Frontal cortex (tissue), 4 donors: ENCODE results near the gene ADGRL1. TPM values are rescaled to one million over a fixed set of nuclear protein-coding genes. Genes with fewer than 3 reads are reported as not detected.
"Not testable (repeated sequence)": the region's sequence is repeated elsewhere in the genome, so short reads cannot be mapped to it uniquely, and the experiment has no call there.

Source experiments
- DNase-seq, 2 donors: peaks; one replicate each; pipeline ENCODE4 v3.0.0; 2012; ENCODE audit warnings: low spot score in 2 of 2
- FAIRE-seq: peaks from 2 replicates; lab custom pipeline; 2012; peaks lifted over from hg19 to GRCh38; lab: Jason Lieb, UNC
- total RNA-seq: library from RNA; depleted of rRNA; stranded (reverse); fragments of >200 nt; gene quantifications from one replicate; pipeline ENCODE4 v1.2.3, GENCODE V29; 2014
- donor health status: control.
- donor health status: control.
- donor health status: control.

ADGRL1 gene
- 41.6 TPM for total RNA-seq

DNA sequence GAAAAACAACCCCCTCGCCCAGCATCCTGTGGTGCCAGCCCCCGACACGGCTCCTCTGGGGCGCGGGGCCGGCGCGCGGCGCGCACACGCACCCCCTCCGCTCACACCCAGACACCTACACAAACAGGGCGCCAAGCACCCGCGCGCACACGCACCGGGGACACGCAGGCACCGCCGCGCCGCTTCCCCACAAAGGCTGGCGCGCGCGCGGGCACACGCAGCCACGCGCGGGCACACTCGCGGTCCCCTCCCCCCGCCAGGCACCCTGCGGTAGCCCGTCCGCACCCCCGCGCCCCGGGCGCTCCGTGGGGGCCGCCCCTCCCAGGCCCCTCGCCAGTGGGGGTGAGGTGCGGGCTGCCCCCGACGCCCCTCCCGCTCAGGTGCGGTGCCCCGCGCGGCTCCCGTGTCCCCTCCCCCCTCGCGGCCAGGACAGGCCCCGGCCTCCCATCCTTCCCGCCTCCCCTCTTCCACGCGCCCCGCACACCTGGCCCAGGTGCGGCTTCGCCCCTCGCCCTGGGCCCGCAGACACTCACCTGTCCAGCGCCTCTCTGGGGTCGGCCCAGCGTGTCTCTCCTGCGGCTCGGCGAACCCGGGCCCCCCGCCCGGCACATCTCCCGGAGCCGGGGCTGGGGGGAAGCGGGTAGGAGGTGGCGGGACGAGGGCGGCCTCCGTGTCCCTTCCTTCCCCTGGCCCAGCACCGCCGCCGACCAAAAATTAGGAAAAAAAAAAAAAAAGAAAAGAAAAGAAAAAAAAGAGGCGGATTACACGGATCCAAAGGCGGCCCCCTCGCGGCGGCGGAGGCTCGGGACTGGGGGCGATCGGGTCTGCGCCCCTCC is at the start of gene ADGRL1:
TSS of gene ADGRL1 (minus strand) at position 718 of the 836 bp plus-strand sequence. CDS start 22,567 bp downstream, outside the sequence.
- peak in 1 of 2 donors; percentile 61 for DNase-seq

DNA sequence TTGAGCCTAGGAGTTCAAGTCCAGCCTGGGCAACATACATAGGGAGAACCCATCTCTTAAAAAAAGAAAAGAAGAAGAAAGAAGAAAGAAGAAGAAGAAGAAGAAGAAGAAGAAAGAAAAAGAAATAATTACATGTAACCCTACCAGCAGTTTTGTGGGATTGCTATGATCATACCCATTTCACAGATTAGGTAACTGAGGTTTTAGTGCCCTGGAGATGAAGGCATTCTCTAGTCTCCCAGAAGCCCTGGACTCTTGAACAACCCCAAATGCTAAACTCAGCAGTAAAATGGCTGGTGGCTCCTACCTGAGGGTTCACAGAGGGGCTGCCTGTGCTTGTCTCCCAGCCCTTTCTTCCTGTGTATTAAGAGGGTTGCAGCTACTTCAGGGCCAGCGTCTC is 49.3 kb upstream of the ADGRL1 start:
- FAIRE-seq, DNase-seq: not testable (repeated sequence)

More for the DNA sequence above, at the start of gene ADGRL1:
- FAIRE-seq: not testable (repeated sequence)

DNA sequence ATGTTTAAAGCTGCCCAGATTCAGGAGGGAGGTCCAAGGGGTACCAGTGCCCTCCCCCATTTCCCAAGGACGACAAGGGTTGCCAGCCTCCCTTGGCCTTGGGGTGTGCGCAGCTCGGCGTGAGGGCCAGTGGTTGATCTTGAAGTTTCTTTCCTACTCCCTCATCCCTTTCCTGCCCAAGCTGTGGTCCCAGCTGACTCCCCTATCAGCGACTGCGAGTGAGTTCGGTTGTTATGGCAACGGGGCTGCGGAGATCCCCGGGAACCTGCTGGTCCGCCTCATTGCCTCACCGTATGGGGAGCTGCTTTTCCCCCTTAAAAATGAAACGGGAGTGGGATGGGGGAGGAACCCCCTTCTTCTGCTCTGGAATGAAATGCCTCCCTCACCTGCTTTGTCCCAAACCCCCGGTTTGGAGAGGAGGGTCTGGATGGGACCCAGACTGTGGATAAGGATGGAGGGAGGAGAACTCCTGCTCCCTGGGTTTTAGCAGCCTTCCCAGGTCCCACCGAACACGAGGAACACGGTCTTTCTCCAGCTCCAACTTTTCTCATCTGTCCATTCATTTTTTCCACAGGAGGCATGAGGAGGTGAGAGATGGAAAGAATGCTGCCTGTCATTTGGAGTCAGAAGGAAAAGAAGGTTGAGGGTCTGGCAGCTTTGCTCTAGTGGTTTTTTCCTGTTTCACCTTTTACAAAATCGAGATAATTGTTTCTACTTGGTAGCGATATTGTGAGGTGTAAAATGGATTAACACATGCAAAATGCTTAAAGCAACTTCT is 48.0 kb upstream of the ADGRL1 start:
- FAIRE-seq, DNase-seq: not testable (repeated sequence)

DNA sequence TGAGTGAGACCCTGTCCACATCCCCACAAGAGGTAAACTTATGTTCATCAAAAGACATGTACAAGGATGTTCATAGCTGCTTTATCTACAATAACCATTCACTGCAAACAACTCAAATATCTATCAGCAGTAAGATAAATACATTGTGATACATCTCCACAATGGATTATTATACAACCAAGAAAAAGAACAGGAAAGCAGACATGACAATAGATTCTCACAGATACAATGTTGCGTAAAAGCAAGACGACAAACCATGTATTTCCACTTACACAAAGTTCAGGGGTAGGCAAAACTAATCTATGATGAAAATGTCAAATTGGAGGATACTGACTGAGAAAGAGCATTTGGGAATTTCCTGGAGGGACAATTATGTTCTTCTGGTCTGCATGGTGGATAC is 46.2 kb upstream of the ADGRL1 start:
- FAIRE-seq, DNase-seq: not testable (repeated sequence)

DNA sequence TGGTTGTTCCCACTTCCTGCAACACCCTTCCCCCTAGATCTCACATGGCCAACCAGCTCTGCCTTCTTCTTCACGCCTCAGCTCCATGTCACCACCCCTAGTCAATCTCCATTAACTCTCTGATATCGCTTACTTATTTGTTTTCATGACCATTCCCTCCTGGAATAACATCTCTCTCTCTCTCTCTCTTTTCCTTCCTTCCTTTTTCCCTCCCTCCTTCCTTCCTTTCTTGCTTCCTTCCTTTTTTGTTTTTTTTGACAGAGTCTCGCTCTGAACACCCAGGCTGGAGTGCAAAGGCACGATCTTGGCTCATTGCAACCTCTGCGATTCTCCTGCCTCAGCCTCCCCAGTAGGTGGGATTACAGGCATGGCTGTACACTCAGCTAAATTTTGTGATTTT is 44.9 kb upstream of the ADGRL1 start:
- DNase-seq (no peak), FAIRE-seq (no peak)

DNA sequence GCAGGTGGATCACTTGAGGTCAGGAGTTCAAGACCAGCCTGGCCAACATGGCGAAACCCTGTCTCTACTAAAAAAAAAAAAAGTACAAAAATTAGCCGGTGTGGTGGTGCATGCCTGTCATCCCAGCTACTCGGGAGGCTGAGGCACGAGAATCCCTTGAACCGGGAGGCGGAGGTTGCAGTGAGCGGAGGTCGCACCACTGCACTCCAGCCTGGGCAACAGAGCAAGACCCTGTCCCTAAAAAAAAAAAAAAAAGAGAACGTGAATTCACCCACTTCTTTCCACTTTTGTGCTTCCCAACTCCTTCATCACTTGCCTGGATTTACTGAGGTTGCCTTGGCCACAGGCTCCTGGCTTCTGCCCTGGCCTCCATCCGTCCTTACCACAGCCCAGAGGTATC is 44.3 kb upstream of the ADGRL1 start:
- FAIRE-seq, DNase-seq: not testable (repeated sequence)

DNA sequence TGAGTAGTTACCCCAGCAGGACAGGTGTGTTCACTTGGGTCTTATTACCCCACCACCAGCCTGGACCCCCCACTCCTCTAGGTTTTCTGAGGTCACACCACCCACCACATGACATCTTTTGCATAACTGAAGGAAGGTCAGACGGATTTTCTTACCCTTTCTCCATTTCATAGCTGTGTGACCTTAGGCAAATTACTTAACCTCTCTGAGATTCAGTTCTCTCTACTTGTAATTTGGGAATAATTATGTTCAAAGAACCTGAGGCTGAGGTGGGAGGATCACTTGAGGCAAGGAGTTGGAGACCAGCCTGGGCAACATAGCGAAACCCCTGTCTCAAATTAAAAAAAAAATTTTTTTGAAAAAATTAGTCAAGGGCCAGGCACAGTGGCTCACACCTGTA is 43.9 kb upstream of the ADGRL1 start:
- not testable (repeated sequence) for DNase-seq, FAIRE-seq

DNA sequence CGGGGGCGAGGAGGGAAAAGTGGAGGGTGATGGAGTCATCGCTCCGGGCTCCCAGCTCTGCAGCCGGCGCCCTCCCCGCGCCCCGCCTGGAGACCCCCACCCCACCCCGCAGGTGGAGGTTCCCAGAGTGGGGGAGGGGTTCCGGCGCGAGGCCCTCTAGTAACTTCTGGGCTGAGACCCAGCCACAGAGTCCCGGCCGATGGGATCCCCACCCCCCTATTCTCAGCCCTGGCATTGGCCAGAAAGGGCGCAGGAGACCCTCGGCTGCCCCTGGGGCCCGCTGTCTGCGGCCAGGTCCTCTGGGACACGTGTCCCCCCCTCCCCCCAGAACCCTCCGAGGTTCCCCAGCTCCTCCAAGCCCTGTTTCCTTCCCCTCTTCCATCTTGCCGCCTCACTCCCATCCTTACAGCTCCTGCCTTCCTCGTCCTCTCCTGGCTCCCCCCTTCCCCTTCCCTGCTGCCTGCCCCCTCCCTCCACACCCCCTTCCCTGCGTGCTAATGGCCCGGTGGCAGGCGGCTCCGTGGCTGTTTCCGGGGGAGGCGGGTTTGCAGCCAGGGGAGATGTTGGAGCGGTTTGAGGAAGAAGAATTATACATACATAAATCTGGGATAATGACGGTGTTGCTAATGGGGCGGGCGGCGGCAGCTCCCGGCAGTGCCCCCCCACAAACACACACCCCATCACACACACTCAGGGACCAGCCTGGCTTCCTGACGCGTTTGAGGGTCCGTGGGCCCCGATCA is 43.2 kb upstream of the ADGRL1 start:
- FAIRE-seq, DNase-seq: not testable (repeated sequence)

DNA sequence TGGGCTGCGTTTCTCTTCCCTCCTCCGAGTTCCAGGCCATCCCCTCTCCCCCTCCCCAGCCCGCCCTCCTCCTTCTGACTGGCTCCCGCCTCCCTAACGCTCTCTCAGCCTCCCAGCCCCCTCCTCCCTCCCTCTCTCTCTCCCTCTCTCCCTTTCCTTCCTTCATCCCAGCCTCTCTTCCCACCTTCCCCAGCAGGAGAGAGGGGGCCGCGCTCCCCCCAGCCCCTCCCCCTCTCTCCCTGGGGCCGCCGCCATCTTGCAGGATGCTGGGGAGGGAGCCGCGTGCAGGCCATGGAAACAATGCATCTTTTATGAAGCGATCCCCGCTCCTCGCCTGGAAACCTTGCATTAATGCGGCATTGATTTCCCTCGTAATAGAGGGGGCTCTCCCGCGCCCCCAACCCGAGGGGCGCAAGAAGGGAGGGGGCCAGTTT is 42.6 kb upstream of the ADGRL1 start:
- DNase-seq: peak in 1 of 2 donors; percentile 56
- no peak for FAIRE-seq

DNA sequence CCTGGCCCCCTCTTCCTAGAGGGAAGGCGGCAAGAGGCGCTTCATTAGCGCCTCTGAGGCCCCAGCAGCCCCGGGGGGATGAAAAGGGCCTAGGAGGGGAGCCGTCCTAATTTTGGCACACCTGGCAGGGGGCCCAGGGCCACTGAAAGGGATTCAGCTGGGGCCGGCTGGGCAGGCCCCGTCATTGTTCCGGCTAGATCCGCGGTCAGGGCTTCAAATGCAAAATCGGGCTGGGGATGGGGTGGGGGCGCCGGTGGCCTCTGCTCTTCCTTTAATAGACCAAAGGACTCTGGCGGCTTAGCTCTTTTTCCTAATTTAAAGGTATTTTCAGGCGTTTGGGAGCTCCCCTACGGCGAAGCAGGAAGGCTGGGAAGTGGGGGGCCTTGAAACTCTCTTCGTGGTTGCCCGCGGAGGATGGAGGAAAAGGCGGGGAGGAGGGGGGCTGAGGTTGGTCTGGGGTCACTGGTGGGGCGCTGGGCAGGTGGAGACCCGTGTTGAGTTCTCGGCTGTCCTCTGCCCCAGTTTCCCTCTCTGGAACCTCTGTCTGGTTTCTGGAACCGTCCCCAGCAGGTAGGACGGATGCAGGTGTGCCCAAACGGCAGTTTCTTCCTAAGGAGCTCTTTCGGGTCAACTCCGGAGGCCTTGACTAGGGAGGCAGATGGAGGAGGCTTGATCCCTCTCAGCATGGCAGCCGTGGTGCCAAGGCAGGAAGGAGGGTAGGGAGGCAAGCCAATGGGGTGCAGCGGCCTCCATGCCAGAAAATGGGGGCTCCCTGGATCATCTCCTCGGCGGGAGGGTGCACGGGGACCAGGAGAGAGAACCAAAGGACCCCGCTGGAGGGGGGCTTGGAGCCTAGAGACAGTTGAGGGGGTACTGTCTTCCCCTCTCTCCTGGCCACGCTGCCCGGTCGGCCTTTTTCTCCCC is 41.8 kb upstream of the ADGRL1 start:
- not testable (repeated sequence) for DNase-seq, FAIRE-seq

DNA sequence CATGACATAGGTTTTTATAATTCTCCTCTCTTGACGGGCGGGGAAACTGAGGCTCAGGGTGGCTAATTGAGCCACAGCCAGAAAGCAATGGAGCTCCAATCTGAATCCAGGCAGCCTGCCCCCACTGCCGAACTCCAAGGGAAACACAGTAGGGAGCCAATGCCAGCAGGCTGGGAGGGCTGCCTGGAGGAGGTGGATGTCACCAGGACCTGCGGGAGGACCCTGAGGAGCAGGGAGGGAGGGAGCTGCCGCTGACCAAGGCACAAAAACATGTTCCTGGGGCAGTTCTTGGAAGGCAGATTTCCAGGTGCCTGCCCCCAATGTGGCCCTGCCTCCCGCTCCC is 41.2 kb upstream of the ADGRL1 start:
- not testable (repeated sequence) for DNase-seq, FAIRE-seq

DNA sequence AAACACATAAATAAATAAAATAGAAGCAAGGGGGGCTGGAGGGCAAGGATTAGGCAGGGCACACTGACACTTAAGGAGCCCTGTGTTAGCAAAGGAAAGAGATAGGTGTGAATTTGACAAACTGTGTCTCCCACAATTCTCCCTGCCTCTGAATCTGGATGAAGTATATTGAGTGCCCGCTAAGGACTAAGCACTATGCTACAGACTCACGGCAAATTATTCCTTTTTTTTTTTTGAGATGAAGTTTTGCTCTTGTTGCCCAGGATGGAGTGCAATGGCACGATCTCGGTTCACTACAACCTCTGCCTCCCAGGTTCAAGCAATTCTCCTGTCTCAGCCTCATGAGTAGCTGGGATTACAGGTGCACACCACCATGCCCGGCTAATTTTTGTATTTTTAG is 38.4 kb upstream of the ADGRL1 start:
- not testable (repeated sequence) for FAIRE-seq, DNase-seq

DNA sequence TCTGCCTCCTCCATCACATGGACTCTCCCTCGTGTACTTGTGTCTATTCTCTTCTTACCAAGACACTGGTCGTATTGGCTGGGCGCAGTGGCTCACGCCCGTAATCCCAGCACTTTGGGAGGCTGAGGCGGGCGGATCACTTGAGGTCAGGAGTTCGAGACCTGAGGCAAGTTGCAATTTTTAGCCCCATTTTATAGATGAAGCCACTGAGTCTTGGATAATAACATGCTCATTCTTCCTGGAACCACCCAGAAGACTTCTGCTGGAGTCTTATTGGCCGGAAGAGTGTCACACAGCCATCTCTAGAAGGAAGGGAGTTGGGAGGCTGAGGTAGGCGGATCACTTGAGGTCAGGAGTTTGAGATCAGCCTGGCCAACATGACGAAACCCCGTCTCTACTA is 37.7 kb upstream of the ADGRL1 start:
- FAIRE-seq, DNase-seq: not testable (repeated sequence)

DNA sequence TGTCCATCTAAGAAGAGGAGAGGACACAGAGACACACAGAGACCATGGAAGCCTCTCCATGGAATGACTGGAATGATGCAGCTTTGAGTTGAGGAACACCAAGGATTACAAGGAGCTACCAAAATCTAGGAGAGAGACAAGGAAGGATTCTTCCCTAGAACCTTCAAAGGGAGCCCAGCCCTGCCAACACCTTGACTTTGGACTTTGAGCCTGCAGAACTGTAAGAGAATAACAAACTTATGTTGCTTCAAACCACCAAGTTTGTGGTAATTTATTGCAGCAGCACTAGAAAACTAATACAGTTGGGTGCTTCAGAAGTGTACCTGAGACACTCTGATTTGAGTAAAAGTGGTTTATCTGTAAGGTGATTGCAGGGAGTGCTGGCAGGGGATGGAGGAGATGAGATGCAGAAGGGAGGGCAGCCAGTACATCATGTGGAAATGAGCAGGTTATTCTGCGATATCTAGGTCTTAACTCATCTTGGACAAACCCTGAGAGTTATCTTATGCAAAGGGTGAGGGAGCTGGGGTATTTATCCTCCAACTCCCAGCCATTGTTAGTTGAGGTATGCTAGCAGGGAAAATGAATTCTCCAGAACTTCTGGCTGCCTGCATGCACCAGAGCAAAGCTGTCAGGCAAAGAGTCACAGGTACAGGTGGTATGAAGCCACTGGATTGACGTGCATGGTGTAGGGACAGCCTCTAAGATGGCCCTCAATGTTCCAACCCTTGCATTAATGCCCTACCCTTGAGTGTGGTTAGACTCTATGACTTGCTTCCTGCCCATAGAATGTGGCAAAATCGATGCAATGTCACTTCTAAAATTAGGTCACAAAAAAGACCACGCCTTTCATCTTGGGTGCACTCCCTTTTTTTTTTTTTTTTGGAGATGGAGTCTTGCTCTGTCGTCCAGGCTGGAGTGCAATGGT is 31.3 kb upstream of the ADGRL1 start:
- no peak for FAIRE-seq
- no peak for DNase-seq

DNA sequence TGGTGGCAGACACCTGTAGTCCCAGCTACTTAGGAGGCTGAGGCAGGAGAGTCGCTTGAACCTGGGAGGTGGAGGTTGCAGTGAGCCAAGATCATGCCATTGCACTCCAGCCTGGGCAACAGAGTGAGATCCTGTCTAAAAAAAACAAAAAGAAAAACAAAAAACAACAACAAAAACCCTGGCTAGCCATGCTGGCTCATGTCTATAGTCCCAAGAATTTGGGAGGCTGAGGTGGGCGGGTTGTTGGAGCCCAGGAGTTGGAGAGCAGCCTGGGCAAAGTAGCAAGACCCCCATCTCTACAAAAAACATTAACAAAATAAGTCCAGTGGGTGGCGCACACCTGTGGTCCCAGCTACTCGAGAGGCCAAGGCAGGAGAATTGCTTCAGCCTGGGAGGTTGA is 27.0 kb upstream of the ADGRL1 start:
- not testable (repeated sequence) for FAIRE-seq, DNase-seq

DNA sequence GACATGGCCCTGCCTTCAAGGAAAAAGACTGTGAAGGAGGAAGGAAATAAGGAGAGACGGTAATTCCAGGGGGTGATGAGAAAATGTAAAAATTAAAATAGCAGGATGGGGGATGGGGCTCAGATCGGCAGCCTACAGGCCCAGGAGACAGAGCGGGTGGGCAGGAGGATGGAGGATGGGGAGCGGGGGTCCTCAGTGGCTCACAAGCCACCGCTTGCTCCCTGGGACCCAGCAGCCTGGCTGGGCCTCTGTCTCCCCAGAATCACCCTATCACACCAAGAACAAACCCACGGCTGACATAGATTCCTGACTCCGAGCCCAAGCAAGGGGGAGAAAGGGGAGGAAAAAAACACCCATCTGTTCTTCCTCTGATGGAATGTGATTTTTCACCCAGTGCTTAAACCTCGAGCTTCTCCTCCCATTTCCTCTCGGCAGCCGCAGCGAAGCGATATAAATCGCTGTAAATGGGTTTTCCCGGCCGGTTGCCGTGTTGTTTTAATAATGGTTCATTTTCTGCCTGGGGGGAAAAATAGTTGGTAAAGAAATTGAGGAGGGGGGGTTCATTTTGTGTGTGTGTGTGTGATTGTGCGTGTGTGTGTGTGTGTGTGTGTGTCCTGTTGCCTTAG is 22.6 kb upstream of the ADGRL1 start:
- DNase-seq, FAIRE-seq: not testable (repeated sequence)

DNA sequence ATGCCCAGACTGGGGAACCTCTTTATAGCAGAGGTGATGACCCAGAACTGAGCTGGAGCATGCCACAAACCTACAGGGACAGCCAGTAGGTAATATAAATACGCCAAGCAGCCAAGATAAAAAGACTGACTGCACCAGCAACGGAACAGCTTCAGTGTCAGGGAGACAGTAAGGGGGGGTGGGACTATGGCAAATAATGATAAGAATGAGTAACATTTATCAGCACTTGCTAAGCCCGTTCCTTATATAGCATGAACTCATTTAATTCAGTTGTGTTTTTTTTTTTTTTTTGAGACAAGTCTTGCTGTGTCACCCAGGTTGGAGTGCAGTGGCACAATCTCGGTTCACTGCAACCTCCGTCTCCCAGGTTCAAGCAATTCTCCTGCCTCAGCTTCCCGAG is 20.5 kb upstream of the ADGRL1 start:
- not testable (repeated sequence) for FAIRE-seq, DNase-seq
